Measurements from ENCODE around the gene POLN.

The POLN gene

DNA sequence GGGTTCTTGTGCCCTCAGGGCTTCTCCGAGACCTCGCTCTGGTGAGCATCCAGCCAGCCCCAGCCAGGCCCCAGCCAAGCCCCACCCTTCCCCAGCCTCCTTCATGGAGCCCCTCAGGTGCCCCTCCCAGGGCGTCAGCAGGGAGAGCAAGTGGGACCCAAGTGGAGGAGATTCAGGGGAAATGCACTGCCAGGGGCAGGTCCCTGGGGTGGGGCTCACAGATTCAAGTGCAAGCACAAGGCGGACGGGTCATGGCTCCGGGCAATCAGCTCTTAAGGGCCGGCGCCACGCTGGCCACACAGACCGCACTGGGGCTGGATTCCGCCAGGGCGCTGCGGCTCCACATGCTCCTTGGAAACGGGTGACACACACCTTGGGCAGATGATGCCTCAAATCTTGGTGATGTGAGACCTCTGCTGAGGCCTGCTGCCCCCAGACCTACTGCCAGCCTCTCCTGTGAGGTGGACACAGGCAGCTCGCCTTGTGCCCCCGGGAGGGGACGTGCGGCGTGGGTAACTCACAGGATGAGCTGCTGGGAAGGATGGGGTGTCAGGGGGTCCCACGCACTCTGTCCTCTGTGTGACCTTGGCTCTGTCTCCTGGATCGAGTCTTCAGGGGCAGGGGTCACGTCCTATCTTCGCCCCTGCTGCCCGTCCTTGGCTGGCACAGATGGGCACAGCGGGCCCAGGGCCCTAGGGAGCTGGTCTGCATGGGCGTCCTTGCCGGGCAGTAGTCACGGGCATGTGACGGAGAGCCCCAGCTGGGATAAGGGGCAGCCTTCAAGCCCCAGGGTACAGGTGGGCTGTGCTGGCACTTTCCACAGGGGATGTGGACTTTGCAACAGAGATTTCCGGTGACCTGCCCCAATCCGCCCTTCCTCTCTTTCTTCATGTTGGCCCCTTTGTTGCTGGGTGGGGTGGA is 165.7 kb downstream of the POLN start:
- POLR2A ChIA-PET = no interaction called here
- CTCF ChIA-PET = no interaction called here
- TF ChIP-seq, protein P1, sequence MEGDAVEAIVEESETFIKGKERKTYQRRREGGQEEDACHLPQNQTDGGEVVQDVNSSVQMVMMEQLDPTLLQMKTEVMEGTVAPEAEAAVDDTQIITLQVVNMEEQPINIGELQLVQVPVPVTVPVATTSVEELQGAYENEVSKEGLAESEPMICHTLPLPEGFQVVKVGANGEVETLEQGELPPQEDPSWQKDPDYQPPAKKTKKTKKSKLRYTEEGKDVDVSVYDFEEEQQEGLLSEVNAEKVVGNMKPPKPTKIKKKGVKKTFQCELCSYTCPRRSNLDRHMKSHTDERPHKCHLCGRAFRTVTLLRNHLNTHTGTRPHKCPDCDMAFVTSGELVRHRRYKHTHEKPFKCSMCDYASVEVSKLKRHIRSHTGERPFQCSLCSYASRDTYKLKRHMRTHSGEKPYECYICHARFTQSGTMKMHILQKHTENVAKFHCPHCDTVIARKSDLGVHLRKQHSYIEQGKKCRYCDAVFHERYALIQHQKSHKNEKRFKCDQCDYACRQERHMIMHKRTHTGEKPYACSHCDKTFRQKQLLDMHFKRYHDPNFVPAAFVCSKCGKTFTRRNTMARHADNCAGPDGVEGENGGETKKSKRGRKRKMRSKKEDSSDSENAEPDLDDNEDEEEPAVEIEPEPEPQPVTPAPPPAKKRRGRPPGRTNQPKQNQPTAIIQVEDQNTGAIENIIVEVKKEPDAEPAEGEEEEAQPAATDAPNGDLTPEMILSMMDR (IDR thresholded peaks at IDR 0.05; ENCODE audit: control extremely low read depth, extremely low read depth, low read depth, missing control alignments) = no peak
- DNase-seq (ENCODE audit: extremely low spot score) = no peak

DNA sequence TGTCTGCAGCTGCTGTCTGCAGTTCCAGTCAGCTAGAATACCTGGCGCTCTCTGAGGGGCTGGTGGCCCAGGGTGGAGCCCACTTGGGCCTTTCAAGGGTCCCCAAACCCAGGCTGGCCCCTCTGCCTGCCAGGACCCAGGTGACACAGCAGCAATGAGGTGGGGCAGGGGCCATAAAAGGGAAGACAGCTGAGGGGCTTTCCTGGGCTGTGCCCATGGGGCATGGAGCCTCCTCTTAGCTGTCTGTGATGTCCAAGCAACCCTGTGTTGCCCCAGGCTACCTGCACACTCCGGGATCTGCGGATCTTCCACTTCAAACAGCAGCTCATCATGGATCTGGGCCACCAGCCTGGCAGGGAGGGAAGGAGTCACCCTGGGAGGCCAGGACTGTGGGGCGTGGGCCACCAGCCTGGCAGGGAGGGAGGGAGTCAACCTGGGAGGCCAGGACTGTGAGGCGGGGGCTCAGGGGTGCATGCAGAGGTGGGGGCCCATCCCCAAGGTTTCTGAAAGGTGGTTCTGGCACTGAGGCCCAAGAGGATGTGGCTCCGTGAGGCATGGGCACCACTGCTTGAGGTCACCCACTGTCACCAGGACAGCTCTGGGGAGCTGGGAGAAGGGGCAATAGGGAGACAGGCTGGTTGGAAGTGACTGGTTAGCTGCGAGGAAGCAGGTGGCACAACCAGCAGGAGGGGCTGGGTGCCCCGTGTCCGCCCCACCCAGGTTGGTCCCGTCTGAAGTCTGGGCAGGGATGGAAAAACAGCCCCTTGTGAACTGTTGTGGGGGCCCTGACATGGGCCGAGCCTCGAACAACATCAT is 166.5 kb downstream of the POLN start:
- DNase-seq (ENCODE audit: extremely low spot score) = no peak
- TF ChIP-seq, protein P1 (IDR thresholded peaks at IDR 0.05; ENCODE audit: control extremely low read depth, extremely low read depth, low read depth, missing control alignments) = no peak
- ChIA-PET POLR2A (no interaction called here), CTCF (interaction anchor here (1.7 kb wide), 1 partner anchor 10 kb away, joined by 4 read pairs; no protein-coding TSS in a partner anchor)

DNA sequence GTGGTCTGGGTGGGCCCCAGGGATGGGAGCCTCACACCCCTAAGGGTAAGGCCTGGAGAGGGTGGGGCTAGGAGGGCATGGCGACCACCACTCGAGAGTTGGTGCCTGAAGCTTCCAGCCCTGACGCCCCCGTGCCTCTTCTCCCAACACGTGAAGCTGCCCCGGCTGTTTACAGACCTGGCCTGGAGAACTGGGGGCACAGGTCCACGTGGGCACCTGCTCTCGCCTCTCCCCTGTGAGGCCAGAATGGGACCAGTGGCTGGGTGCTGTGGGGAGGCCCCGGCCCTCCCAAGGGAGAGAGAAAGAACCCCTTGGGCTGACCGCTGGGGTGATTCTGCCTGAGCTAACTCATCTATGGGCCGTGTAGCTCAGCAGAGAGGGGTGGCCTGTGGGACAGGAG is 167.3 kb downstream of the POLN start:
- TF ChIP-seq, protein P1 (IDR thresholded peaks at IDR 0.05; ENCODE audit: control extremely low read depth, extremely low read depth, low read depth, missing control alignments) = no peak
- ChIA-PET CTCF (interaction anchor here (1.7 kb wide), 1 partner anchor 9 kb away, joined by 4 read pairs; no protein-coding TSS in a partner anchor), POLR2A (no interaction called here)
- no peak for DNase-seq (ENCODE audit: extremely low spot score)

DNA sequence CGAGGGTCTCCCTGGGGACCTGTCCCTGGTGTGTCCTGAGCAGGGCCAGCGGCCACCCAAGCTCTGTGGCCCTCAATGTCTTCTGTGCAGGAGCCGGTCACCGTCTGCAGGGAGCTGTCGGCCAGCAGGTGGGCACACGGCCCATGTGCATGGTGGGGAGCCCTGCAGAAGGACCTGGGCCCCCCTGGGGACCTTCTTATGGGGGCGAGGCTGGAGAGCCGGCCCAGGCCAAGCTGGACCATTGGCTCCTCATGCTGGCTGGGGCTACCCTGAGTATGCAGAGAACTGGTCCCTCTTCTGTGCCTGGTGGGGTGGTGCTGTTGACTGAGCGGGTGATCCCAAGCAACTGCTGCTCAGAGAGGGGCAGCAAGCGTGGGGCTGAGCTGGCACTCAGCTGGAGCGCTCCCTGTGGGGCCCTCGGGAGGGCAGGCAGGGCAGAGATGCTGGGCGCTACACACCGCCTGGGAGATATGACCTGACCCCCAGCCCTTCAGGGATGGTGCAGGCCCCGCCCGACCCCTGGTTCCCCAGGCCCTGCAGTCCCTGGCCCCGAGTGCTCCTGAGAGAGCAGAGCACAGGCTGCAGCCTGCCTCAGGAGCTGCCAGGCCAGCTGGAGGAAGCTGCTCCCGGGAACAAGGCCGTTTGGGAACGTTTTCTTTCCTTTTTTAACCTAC is 168.0 kb downstream of the POLN start:
- ChIA-PET POLR2A (no interaction called here), CTCF (interaction anchor here (1.7 kb wide), 1 partner anchor 8 kb away, joined by 4 read pairs; no protein-coding TSS in a partner anchor)
- no peak for DNase-seq (ENCODE audit: extremely low spot score)
- TF ChIP-seq, protein P1 (IDR thresholded peaks at IDR 0.05; ENCODE audit: control extremely low read depth, extremely low read depth, low read depth, missing control alignments) = no peak

DNA sequence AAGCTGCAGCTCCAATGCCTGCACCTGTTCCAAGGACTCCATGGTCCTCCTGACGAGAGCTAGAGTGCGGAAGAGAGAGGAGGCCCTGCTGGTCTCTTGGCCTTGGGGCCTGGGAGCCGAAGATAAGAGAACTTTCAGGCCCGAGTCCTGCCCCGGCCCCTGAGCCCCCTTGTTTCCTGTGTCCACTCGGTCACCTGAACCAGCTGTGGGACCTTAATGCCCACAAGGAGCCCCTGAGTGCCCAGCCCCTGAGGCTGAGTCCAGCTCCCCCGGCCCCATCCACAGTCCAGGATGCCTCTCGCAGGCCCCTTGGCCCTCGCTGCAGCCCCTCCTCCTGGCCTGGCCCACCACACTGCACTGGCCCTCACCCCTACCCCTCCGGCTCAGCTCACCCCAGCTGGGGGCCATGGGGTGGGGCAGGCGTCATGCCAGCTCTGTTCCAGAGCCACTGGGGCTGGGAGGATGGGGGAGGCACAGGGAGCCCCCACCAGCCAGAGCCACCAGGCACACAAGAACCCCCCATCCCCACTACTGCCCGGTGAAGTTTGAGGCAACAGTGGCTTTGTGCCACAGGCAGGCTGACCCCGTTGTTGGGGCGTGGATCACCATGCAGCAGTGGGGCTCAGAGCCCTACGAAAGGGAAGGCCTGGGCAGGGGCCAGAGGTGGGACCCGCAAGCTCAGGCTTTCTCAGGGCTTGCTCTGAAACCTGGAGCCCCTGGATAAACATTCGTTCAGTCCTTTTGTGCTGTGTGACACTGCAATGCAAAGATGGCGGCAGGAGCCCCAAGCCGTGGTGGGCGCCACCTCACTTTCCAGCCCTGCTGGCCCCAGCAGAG is 168.7 kb downstream of the POLN start:
- POLR2A ChIA-PET = no interaction called here
- no peak for DNase-seq (ENCODE audit: extremely low spot score)
- TF ChIP-seq, protein P1 (IDR thresholded peaks at IDR 0.05; ENCODE audit: control extremely low read depth, extremely low read depth, low read depth, missing control alignments) = no peak
- CTCF ChIA-PET = no interaction called here
